ENCODE data around the gene NSMCE1.
"Not testable (repeated sequence)": the region's sequence is repeated elsewhere in the genome, so short reads cannot be mapped to it uniquely, and the experiment has no call there.

NSMCE1 gene

DNA sequence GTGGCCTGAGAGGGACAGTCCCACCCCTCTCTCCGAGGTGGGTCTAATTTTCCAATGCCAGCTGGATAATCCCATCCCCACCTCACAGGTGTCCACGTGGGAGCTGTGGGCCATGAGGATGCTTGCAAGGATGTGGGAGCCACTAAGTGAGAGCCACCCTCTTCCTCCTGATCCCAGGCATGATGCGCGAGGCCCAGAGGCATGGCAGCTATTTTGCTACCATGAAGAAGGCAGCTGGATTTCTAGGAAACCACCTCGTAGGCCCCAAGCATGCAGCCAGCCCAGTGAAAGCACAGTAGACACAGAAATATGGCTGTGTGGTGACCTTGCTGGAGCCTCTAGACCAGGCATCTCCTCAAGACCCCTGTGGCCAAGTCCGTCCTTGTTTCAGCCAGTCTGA is 44.9 kb downstream of the NSMCE1 start:
- DNase-seq (ENCODE audit: low read depth, low spot score), result no peak
- no peak overlapping the region for H3K4me3 ChIP-seq (ENCODE audit: low read length)

- no peak for DNase-seq (ENCODE audit: low read depth, low spot score)
- H3K4me3 ChIP-seq (ENCODE audit: low read length), result no peak overlapping the region
These were observed 45.4 kb downstream of the NSMCE1 start for GRCh38 chr16:27223226-27223610.

DNA sequence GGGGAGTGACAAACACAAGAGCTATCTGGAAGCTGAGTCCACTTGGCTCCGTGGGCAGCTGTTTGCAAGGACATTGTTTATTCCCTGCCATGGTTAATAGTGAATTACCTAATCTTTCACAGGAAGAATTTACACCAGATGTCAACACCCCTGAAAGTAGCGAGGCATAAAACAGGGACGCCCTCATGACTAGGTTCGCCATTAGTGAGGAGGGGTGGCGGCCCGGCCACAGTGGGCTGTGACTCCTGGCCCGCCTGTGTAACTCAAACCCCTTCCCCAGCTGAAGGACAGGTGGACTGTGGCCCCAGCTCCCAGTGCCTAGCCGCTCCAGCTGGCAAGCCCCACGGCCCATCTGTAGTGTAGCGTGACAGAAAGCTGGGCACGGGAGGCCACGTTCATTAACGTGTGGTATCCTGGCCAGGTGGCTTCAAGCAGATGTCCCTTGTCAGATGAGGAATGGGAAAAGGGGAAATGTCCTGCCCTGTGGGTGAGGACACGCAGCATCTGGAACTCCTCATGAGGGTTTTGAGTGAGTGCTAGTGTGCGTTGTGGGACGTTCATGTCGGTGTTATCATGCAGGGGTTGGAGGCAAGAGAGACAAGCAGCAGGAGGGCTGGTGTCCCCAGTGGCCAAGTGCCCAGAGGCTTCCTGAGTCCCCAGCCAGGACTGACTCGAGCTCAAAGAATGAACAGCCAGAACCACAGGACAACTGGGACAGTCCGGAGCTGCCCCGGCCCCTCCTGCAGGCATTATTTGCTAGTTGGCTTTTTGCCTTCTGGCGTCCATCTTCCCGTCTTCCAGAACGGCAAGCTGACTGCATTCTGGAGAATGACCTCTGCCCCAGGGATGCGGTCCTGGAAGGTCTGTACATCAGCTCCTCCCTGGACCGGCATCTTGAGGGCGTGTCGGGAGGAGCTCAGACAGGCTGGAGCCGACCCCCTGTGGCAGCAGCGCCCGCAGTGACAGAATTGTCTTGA is 46.0 kb downstream of the NSMCE1 start:
- DNase-seq (ENCODE audit: low read depth, low spot score), result no peak
- H3K4me3 ChIP-seq (ENCODE audit: low read length), result no peak overlapping the region

GRCh38 chr16:27221576-27222248 is 46.9 kb downstream of the NSMCE1 start:
- H3K4me3 ChIP-seq (ENCODE audit: low read length), result no peak overlapping the region
- no peak for DNase-seq (ENCODE audit: low read depth, low spot score)

DNA sequence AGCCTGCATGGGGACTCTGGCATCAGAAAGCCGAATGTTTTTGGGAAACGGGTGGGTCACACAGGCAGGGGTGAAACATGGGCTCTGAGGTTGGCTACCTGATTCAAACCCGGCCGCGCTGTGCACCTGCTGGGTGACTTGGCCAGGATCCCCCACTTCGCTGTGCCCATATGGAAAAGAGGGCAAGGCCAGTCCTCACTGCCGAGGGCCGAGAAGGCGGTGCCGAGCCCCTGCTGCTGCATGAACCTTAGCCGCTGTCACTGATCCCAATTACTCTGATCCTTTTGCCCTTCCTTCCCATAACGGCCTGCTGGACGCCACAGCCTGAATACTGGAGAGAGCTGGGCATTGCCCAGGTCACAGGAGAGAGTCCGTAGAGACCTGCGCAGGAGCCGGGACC is 47.6 kb downstream of the NSMCE1 start:
- DNase-seq (ENCODE audit: low read depth, low spot score), result no peak
- H3K4me3 ChIP-seq (ENCODE audit: low read length), result no peak overlapping the region

- H3K4me3 ChIP-seq (ENCODE audit: low read length), result no peak overlapping the region
- DNase-seq (ENCODE audit: low read depth, low spot score), result no peak
These were observed 48.0 kb downstream of the NSMCE1 start for GRCh38 chr16:27220527-27220926.

GRCh38 chr16:27220120-27220519 is 48.5 kb downstream of the NSMCE1 start:
- H3K4me3 ChIP-seq (ENCODE audit: low read length), result no peak overlapping the region
- no peak for DNase-seq (ENCODE audit: low read depth, low spot score)

- no peak overlapping the region for H3K4me3 ChIP-seq (ENCODE audit: low read length)
- no peak for DNase-seq (ENCODE audit: low read depth, low spot score)
These were observed 49.4 kb downstream of the NSMCE1 start for GRCh38 chr16:27219161-27219560.

DNA sequence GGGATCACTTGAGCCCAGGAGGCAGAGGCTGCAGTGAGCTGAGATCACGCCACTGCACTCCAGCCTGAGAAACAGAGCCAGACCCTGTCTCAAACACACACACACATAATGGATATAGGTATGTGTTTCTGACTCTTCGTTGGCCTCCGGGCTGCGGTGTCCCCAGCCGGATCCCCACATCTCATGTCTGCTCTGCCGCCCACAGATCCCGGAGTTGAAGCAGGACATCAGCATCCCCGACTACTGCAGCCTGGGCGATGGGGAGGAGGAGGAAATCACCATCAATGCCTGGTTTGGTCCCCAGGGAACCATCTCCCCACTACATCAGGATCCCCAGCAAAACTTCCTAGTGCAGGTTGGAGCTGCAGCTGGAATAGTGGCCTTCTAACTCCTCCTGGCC is 49.8 kb downstream of the NSMCE1 start:
- DNase-seq (ENCODE audit: low read depth, low spot score), result no peak
- no peak overlapping the region for H3K4me3 ChIP-seq (ENCODE audit: low read length)

GRCh38 chr16:27217256-27217655 is 51.3 kb downstream of the NSMCE1 start:
- no peak overlapping the region for H3K4me3 ChIP-seq (ENCODE audit: low read length)
- no peak for DNase-seq (ENCODE audit: low read depth, low spot score)

DNA sequence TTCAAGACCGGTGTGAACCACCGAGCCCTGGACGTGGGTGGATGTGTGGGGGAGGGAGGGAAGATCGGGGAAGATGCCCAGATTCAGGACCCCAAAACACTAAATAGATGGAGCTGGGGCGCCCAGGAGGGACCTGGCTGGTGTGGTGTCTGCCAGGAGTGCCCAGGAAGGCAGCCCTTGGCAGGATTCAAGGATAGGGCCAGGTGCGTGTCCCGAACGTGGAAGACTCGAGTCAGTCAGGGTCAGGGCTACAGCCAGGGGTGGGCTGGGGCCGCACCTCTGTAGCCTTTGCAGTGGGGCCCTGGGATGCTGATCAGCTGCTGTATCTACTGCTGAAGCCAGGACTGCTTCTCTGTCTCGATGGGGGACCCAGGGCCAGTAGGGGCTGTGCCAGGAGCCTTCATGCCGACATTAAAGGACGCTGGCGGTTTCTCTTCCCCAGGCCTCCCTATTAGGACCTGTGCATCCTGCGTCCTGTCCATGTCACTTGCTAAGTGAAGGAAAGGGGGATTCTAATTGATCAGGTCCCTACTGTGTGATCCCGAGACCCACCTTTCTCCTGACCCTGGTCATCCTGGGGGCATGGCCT is 52.2 kb downstream of the NSMCE1 start:
- no peak overlapping the region for H3K4me3 ChIP-seq (ENCODE audit: low read length)
- DNase-seq (ENCODE audit: low read depth, low spot score), result no peak

GRCh38 chr16:27215660-27216059 is 52.9 kb downstream of the NSMCE1 start:
- no peak for DNase-seq (ENCODE audit: low read depth, low spot score)
- no peak overlapping the region for H3K4me3 ChIP-seq (ENCODE audit: low read length)

- no peak overlapping the region for H3K4me3 ChIP-seq (ENCODE audit: low read length)
- DNase-seq (ENCODE audit: low read depth, low spot score), result no peak
These were observed 54.2 kb downstream of the NSMCE1 start for GRCh38 chr16:27214084-27214961.

DNA sequence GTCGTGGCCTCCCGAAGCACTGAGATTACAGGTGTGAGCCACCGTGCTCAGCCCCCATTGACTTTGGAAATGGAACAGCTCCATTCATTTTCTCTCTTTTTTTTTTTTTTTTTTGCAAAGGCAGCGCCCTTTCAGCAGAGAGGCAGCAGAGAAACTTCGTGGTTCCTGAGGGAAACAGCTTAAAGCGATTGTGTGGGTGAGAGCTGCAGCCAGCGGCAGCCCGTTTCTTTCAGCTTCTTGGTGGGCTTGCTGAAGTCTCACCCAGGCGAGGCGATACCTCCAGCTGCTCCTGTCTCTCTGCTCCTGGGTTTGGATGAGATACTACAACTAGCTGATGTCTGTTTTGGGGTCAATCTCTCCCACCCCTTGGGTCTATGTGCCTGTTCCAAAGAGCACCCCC is 57.5 kb downstream of the NSMCE1 start:
- DNase-seq (ENCODE audit: low read depth, low spot score), result no peak
- H3K4me3 ChIP-seq (ENCODE audit: low read length), result no peak overlapping the region

DNA sequence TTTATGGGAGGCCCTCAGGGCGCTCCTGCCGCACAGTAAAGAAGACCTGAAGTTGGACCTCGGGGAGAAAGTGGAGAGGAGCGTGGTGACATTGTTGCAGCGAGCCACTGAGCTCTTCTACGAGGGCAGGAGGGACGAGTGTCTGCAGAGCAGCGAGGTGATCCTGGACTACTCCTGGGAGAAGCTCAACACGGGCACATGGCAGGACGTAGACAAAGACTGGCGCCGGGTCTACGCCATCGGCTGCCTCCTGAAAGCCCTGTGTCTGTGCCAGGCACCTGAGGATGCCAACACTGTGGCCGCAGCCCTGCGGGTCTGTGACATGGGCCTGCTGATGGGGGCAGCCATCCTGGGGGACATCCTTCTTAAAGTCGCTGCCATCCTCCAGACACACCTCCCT is 58.4 kb downstream of the NSMCE1 start:
- no peak for DNase-seq (ENCODE audit: low read depth, low spot score)
- H3K4me3 ChIP-seq (ENCODE audit: low read length), result no peak overlapping the region

- H3K4me3 ChIP-seq (ENCODE audit: low read length), result no peak overlapping the region
- DNase-seq (ENCODE audit: low read depth, low spot score), result no peak
These were observed 59.0 kb downstream of the NSMCE1 start for GRCh38 chr16:27209591-27209990.

DNA sequence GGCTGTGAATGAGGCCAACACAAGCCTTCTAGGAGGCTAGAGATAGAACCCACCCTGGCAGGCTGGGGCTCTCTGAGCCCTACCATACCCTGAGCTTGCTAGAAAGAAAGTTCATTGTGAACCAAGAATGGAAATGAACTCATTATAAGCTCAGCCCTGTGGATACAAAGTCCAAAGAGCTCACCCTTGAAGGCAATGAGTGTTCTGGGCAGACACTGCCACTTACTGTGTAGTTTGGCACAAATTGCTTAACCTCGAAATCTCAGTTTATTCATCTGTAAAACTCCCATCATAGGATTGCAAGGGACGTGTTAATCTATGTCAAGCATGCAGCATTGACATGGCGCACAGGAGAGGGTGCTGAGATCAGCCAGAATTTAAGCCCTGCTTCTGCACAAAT is 59.8 kb downstream of the NSMCE1 start:
- H3K4me3 ChIP-seq (ENCODE audit: low read length), result no peak overlapping the region
- no peak for DNase-seq (ENCODE audit: low read depth, low spot score)

GRCh38 chr16:27208081-27208680 is 60.4 kb downstream of the NSMCE1 start:
- H3K4me3 ChIP-seq (ENCODE audit: low read length), result no peak overlapping the region
- no peak for DNase-seq (ENCODE audit: low read depth, low spot score)

DNA sequence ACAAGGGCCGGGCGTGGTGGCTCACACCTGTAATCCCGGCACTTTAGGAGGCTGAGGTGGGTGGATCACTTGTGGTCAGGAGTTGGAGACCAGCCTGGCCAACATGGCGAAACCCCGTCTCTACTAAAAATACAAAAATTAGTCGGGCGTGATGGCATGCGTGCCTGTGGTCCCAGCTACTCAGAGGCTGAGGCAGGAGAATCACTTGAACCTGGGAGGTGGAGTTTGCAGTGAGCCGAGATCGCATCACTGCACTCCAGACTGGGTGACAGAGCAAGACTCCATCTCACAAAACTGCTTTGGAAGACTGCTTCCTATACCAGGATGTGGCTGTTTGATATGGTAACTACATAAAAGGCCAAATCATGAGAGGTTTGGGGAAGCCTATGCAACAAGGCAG is 61.5 kb downstream of the NSMCE1 start:
- H3K4me3 ChIP-seq (ENCODE audit: low read length); DNase-seq (ENCODE audit: low read depth, low spot score): not testable (repeated sequence)
